Gastrocnemius medialis (tissue), 4 donors: ENCODE data around the gene PARD3.

Source experiments
- CTCF ChIP-seq, 5 experiments: fragments of 450-650 bp in 3 of 5; fragments of 200-600 bp in 2 of 5; sonication (generic) in 2 of 5; IDR thresholded peaks in 4 of 5; conservative IDR thresholded peaks in 1 of 5; 1 replicate in 4 of 5; 2 replicates in 1 of 5; pipeline ENCODE4 v1.5.1; 2016 to 2019; ENCODE audit warnings: antibody characterized with exemption in 5 of 5, mild to moderate bottlenecking in 3 of 5, moderate library complexity in 3 of 5
- POLR2A ChIP-seq, 2 donors: fragments of 450-650 bp; IDR thresholded peaks; one replicate each; pipeline ENCODE4 v1.6.1; 2017; ENCODE audit warnings: antibody characterized with exemption in 2 of 2, mild to moderate bottlenecking in 2 of 2, moderate library complexity in 2 of 2

GRCh38 chr10:34593374-34593890, 221.7 kb downstream of the PARD3 start:
- no peak for TF ChIP-seq POLR2A (IDR thresholded peaks at IDR 0.05)
- no peak for TF ChIP-seq CTCF (IDR thresholded peaks at IDR 0.05 in 4 of 5, conservative IDR thresholded peaks at IDR 0.05 in 1 of 5)
